Measurements from ENCODE around the gene XXYLT1.

The XXYLT1 gene

DNA sequence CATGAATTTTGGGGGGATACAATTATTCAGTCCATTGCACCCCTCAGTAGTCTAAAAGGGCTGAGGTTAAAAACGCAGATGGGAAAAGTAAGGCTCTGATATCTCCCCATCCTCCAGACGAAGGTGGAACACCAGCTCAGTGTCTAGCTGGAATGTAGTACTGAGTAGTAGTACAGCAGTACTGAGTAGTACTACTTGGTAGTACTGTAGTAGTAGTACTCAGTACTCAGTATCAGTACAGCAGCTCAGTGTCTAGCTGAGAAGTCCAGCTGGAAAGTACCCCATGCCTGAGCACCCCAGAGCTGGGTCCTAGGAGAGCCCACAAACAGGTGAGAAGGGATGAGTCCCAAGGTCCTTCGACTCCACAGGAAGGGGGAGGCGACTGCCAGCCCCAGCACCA is 148.7 kb downstream of the XXYLT1 start:
- H3K79me2 ChIP-seq (ENCODE audit: control insufficient read depth, low read length), result no peaks in the 10 kb centered on the region
- H3K27ac ChIP-seq (ENCODE audit: low read depth, low read length), result no peak overlapping the region
- peaks cover 4% of the 10 kb centered on the region for H3K4me1 ChIP-seq (ENCODE audit: control insufficient read depth, low read length)
- H3K9me2 ChIP-seq (replicated peaks; ENCODE audit: control insufficient read depth, low read length), result no peaks in the 10 kb centered on the region
- no peaks in the 10 kb centered on the region for H3K9me3 ChIP-seq (ENCODE audit: control insufficient read depth, insufficient read depth, low read length)
- TF ChIP-seq EZH2phosphoT487 (IDR thresholded peaks at IDR 0.05; ENCODE audit: borderline replicate concordance, low read length), result no peak
- H3K4me3 ChIP-seq (ENCODE audit: low read length), result no peak overlapping the region
- H3K36me3 ChIP-seq (ENCODE audit: control insufficient read depth, low read length), result no peaks in the 10 kb centered on the region
- no peaks in the 10 kb centered on the region for H4K20me1 ChIP-seq (ENCODE audit: control insufficient read depth, insufficient read depth, low read depth, low read length)
- H3K4me2 ChIP-seq (ENCODE audit: low read length), result no peak overlapping the region
- no peaks in the 10 kb centered on the region for H3F3A ChIP-seq (ENCODE audit: control insufficient read depth, insufficient read depth)
- H3K27me3 ChIP-seq (ENCODE audit: control insufficient read depth, low read length), result no peaks in the 10 kb centered on the region

DNA sequence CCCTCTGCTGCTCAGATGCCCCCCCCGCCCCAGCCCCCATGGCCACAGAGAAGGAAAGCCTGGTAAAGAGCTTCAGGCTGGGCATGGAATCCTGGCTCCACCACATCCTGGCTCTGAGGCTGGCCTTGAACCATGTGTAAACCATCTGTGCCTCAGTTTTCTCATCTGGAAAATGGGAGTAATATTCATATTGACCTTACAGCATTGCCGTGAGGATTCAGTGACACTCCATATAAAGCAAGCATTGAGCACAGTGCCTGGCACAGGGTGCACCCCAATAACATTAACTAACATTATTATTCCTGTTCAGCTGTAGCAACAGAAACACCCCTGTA is 150.7 kb downstream of the XXYLT1 start:
- H3F3A ChIP-seq (ENCODE audit: control insufficient read depth, insufficient read depth), result no peaks in the 10 kb centered on the region
- no peak overlapping the region for H3K4me3 ChIP-seq (ENCODE audit: low read length)
- no peak overlapping the region for H3K27ac ChIP-seq (ENCODE audit: low read depth, low read length)
- no peaks in the 10 kb centered on the region for H3K9me3 ChIP-seq (ENCODE audit: control insufficient read depth, insufficient read depth, low read length)
- no peaks in the 10 kb centered on the region for H3K36me3 ChIP-seq (ENCODE audit: control insufficient read depth, low read length)
- H3K9me2 ChIP-seq (replicated peaks; ENCODE audit: control insufficient read depth, low read length), result no peaks in the 10 kb centered on the region
- peaks cover 4% of the 10 kb centered on the region for H3K4me1 ChIP-seq (ENCODE audit: control insufficient read depth, low read length)
- H3K27me3 ChIP-seq (ENCODE audit: control insufficient read depth, low read length), result no peaks in the 10 kb centered on the region
- no peaks in the 10 kb centered on the region for H3K79me2 ChIP-seq (ENCODE audit: control insufficient read depth, low read length)
- no peak overlapping the region for H3K4me2 ChIP-seq (ENCODE audit: low read length)
- TF ChIP-seq EZH2phosphoT487 (IDR thresholded peaks at IDR 0.05; ENCODE audit: borderline replicate concordance, low read length) (no peak), CTCF (IDR thresholded peaks at IDR 0.05; ENCODE audit: low read depth, low read length, poor library complexity, severe bottlenecking) (no peak)
- no peaks in the 10 kb centered on the region for H4K20me1 ChIP-seq (ENCODE audit: control insufficient read depth, insufficient read depth, low read depth, low read length)

- Histone ChIP-seq H3F3A (ENCODE audit: control insufficient read depth, insufficient read depth) (no peaks in the 10 kb centered on the region), H4K20me1 (ENCODE audit: control insufficient read depth, insufficient read depth, low read depth, low read length) (no peaks in the 10 kb centered on the region), H3K4me3 (ENCODE audit: low read length) (no peak overlapping the region), H3K27me3 (ENCODE audit: control insufficient read depth, low read length) (no peaks in the 10 kb centered on the region), H3K36me3 (ENCODE audit: control insufficient read depth, low read length) (no peaks in the 10 kb centered on the region), H3K4me2 (ENCODE audit: low read length) (no peak overlapping the region), H3K4me1 (ENCODE audit: control insufficient read depth, low read length) (peaks cover 4% of the 10 kb centered on the region), H3K9me3 (ENCODE audit: control insufficient read depth, insufficient read depth, low read length) (no peaks in the 10 kb centered on the region), H3K27ac (ENCODE audit: low read depth, low read length) (no peak overlapping the region), H3K79me2 (ENCODE audit: control insufficient read depth, low read length) (no peaks in the 10 kb centered on the region), H3K9me2 (replicated peaks; ENCODE audit: control insufficient read depth, low read length) (no peaks in the 10 kb centered on the region)
- no peak for TF ChIP-seq EZH2phosphoT487 (IDR thresholded peaks at IDR 0.05; ENCODE audit: borderline replicate concordance, low read length)
- no peak for TF ChIP-seq CTCF (IDR thresholded peaks at IDR 0.05; ENCODE audit: low read depth, low read length, poor library complexity, severe bottlenecking)
These were observed 151.3 kb downstream of the XXYLT1 start for GRCh38 chr3:195119461-195120266.

DNA sequence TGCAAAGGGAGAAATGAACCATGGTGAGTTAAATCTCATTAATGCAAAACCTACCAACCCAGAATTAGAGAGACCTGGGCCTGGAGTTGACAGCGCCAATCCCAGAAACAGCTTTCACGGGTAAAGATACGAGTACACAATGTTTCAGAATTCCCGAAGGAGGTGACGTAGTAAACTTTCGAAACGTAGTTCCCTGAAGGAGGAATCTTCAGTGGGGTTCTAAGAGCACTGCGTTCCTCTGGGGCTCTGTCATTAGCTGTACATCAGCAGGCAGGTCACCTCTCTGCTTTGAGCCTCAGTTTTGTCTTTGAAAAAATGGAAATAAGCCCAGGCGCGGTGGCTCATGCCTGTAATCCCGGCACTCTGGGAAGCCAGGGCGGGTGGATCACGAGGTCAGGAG is 152.3 kb downstream of the XXYLT1 start:
- Histone ChIP-seq H3K9me2 (replicated peaks; ENCODE audit: control insufficient read depth, low read length) (no peaks in the 10 kb centered on the region), H3K4me3 (ENCODE audit: low read length) (no peak overlapping the region), H3K4me1 (ENCODE audit: control insufficient read depth, low read length) (peaks cover 4% of the 10 kb centered on the region), H3K9me3 (ENCODE audit: control insufficient read depth, insufficient read depth, low read length) (no peaks in the 10 kb centered on the region), H3K79me2 (ENCODE audit: control insufficient read depth, low read length) (no peaks in the 10 kb centered on the region), H4K20me1 (ENCODE audit: control insufficient read depth, insufficient read depth, low read depth, low read length) (no peaks in the 10 kb centered on the region), H3K27ac (ENCODE audit: low read depth, low read length) (no peak overlapping the region), H3K4me2 (ENCODE audit: low read length) (no peak overlapping the region), H3F3A (ENCODE audit: control insufficient read depth, insufficient read depth) (no peaks in the 10 kb centered on the region), H3K36me3 (ENCODE audit: control insufficient read depth, low read length) (no peaks in the 10 kb centered on the region), H3K27me3 (ENCODE audit: control insufficient read depth, low read length) (no peaks in the 10 kb centered on the region)
- no peak for TF ChIP-seq EZH2phosphoT487 (IDR thresholded peaks at IDR 0.05; ENCODE audit: borderline replicate concordance, low read length)

Measured in DOHH2 (cell line).